Astrocyte (in vitro differentiated cells and primary cell): Measurements from ENCODE around the gene HOMEZ.

Source experiments
- EZH2 ChIP-seq: IDR thresholded peaks from 2 replicates; pipeline ENCODE4 v1.6.1; 2012; ENCODE audit warnings: mild to moderate bottlenecking, low read length, inconsistent platforms; ENCODE audit not compliant: insufficient read depth
- TF ChIP-seq, protein P1 (sequence below): IDR thresholded peaks from 2 replicates; pipeline ENCODE4 v1.5.1; 2011; ENCODE audit warnings: low read depth, mild to moderate bottlenecking, inconsistent platforms, low read length, moderate library complexity; ENCODE audit not compliant: insufficient read depth

DNA sequence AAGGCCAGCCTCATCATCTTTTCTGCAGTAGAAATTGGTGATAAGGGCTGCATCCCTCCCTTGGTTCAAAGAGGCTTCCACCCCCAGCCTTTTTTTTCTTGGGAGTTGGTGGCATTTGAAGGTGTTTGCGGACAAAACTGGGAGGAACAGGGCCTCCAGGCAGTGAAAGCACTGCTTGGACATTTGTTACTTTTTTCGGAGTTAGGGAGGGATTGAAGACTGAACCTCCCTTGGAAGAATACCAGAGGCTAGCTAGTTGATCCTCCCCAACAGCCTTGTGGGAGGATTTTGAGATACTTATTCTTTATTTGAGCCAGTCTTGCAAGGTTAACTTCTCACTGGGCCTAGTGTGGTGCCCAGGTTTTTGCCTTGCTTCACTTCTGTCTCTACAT is 38.5 kb upstream of the HOMEZ start:
- TF ChIP-seq, protein P1, sequence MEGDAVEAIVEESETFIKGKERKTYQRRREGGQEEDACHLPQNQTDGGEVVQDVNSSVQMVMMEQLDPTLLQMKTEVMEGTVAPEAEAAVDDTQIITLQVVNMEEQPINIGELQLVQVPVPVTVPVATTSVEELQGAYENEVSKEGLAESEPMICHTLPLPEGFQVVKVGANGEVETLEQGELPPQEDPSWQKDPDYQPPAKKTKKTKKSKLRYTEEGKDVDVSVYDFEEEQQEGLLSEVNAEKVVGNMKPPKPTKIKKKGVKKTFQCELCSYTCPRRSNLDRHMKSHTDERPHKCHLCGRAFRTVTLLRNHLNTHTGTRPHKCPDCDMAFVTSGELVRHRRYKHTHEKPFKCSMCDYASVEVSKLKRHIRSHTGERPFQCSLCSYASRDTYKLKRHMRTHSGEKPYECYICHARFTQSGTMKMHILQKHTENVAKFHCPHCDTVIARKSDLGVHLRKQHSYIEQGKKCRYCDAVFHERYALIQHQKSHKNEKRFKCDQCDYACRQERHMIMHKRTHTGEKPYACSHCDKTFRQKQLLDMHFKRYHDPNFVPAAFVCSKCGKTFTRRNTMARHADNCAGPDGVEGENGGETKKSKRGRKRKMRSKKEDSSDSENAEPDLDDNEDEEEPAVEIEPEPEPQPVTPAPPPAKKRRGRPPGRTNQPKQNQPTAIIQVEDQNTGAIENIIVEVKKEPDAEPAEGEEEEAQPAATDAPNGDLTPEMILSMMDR, result no peak
- TF ChIP-seq EZH2, result no peak
